HG03439 (cell line): ENCODE results near the gene UNK.
"Not testable (repeated sequence)": the region's sequence is repeated elsewhere in the genome, so short reads cannot be mapped to it uniquely, and the experiment has no call there.

ENCODE experiments used
- ATAC-seq: cut with Tn5 transposase; IDR thresholded peaks from one replicate; pipeline ENCODE4 v1.9.1; 2021; ENCODE audit warnings: mild to moderate bottlenecking, moderate library complexity; ENCODE audit not compliant: unreplicated experiment

Gene UNK

GRCh38 chr17:75846692-75847613, 62.3 kb downstream of the UNK start:
- ATAC-seq = no peak

- ATAC-seq = no peak
Measured at GRCh38 chr17:75847614-75848522, 63.3 kb downstream of the UNK start.

DNA sequence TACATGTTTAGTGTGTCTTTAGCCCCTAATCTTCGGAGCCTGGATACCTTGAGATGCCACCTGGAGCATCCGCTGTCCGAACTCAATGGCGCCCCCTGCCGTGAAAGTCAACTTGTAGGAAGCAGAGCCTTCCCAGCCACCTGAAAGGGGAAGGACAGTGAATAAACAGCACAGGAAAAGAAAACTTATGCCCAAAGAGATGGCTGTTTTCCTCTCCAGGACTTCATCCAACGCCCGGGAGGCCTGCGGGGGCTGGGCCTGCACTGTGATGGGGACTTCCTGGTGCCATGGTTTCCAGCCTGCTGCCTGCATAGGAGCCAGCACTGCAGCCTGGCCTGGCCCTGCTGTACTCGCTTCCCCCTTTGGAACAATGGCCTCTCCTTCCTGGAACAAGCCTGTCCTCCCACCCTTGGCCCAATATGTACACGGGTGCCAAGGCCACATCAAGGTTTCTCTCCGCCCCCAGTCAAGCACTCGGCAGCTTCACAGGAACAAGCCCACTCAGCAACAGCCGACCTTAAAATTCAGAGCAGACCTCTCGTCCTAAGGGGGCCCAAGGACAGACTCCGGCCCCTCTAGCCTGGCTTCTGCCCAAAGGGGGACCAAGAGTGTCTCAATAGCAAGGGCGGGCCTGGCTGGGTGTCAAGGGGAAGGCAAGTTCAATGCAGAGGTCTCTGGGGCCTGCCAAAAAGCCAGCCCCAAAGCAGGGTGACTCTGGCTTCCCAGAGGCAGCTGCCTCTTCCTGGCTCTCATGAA, 64.1 kb downstream of the UNK start:
- no peak for ATAC-seq

- no peak for ATAC-seq
Measured at GRCh38 chr17:75849279-75849646, 64.7 kb downstream of the UNK start.

- no peak for ATAC-seq
Measured at GRCh38 chr17:75849724-75850123, 65.1 kb downstream of the UNK start.

GRCh38 chr17:75850928-75851692, 66.5 kb downstream of the UNK start:
- ATAC-seq = no peak

GRCh38 chr17:75851693-75851991, 67.0 kb downstream of the UNK start:
- not testable (repeated sequence) for ATAC-seq

DNA sequence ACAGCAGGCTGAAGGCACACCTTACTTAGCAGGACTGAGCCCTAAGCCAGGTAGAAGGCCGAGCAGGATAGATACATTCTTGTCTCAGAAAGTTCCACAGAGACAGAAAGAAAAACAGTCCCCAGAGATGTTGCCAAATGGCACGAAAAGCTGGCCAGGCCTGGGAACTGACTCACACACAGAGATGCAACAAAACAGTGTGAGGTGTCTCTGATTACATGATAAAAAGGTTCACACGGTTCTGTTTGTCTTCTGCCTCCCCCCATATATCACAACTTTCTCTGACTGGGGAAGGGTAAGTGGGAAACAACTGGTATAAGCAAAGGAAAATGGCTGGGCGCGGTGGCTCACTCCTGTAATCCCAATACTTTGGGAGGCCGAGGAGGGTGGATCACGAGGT, 68.8 kb downstream of the UNK start:
- no peak for ATAC-seq

GRCh38 chr17:75854101-75854748, 69.6 kb downstream of the UNK start:
- no peak for ATAC-seq

GRCh38 chr17:75854881-75855309, 70.3 kb downstream of the UNK start:
- ATAC-seq = no peak

DNA sequence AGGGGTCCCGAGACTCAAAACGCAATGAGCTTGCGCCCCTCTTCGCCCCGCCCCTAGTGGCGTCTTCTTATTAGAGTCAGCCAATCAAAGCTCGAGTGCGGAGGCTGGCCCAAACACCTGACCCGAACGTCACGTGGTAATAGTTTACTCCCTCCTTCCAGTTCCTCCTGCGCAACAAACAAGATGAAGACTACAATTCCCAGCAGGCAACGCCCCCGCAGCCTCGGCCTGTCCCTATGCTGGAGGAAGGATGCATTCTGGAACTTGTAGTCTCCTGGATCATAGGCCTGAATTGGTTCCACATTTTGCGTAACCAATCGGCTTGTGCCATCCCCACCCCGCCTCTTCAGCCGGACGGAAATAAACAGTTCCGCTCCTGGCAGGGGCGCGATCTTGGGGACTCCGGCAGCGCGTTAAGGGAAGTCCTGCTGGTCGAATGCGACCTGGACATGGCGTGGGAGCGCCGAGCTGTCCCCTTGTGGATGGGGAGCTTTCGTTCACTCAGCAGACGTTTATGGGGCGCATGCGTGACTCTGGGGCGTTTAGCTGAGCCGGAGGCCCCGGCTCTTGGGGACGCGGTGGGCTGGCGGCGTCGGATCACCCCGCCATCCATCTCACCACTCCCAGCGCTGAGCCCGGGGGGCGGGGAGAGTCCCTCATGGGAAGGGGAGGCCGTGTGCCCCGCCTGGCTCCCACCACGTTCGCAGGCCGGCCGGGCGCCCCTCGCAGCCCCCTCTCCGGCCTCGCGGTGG, 70.9 kb downstream of the UNK start, which contains the start of gene WBP2:
TSS of gene WBP2 (minus strand) at position 26 of the 752 bp plus-strand sequence. CDS start 38 bp downstream, outside the sequence.
- ATAC-seq = peak; percentile 87

- ATAC-seq = peak; percentile 0
Measured at GRCh38 chr17:75856062-75856756, 71.6 kb downstream of the UNK start.

- not testable (repeated sequence) for ATAC-seq
Measured at GRCh38 chr17:75859358-75859757, 74.8 kb downstream of the UNK start.

GRCh38 chr17:75861927-75862317, 77.3 kb downstream of the UNK start:
- ATAC-seq = no peak

GRCh38 chr17:75864448-75864871, 79.9 kb downstream of the UNK start:
- peak; percentile 60 for ATAC-seq

GRCh38 chr17:75864887-75865286, 80.3 kb downstream of the UNK start:
- ATAC-seq = peak; percentile 9

GRCh38 chr17:75865404-75866188, 81.0 kb downstream of the UNK start:
- not testable (repeated sequence) for ATAC-seq
